HG03135 (cell line): Measurements from ENCODE around the gene CENPM.
"Not testable (repeated sequence)": the region's sequence is repeated elsewhere in the genome, so short reads cannot be mapped to it uniquely, and the experiment has no call there.

ENCODE experiments used
- ATAC-seq: cut with Tn5 transposase; IDR thresholded peaks from one replicate; pipeline ENCODE4 v1.9.1; 2021; ENCODE audit warnings: mild to moderate bottlenecking, moderate library complexity; ENCODE audit not compliant: unreplicated experiment

CENPM gene

DNA sequence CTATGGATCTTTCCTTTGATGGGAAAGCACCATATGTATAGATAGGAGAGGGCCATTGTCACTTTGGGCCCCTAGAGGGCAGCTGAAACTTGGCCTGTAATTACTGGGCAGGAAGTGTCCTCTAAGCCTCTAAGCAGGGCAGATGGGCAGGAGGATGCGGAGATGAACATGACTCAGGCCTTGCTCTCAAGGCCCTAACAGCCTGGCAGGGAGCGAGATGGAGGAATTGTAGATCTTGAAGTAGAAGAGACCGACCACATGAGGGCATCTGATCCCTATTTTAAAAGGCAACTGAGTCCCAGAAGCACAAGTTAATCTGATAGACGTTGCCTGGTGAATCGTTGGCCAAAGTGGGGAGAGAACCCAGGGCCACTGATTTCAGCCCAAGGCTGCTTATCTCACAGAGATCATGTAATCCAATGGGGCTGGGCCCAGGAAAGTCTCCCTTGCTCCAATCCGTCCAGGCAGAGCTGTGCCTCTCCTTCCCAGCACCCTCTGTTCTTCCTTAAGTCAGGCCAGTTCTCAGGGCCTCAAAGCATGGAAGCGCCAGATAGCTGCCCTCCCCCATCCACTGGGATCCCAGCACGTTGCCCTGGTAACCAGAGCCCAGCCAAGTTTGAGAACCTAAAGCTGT, 19.8 kb upstream of the CENPM start:
- no peak for ATAC-seq

- no peak for ATAC-seq
Observed at GRCh38 chr22:41966225-41966606, 19.3 kb upstream of the CENPM start.

DNA sequence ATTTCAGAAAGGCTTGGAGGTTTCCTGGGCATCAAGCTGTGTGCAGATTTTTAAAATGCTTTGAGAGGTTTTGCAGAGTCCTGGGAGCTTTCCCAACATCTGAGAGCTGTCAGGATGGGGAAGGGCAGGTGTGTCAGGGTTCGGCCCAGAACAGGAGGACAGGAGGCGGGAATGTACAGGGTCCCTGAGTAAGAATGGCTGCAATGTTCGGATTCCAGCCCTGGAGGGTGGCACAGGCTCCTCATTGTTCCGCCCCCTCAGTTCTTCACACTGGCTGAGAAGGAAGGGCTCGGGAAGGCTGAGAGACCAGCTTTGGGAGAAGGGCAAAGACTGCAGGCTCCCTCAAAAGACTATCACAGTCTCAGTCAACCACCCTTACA, 17.1 kb upstream of the CENPM start:
- ATAC-seq, result no peak

DNA sequence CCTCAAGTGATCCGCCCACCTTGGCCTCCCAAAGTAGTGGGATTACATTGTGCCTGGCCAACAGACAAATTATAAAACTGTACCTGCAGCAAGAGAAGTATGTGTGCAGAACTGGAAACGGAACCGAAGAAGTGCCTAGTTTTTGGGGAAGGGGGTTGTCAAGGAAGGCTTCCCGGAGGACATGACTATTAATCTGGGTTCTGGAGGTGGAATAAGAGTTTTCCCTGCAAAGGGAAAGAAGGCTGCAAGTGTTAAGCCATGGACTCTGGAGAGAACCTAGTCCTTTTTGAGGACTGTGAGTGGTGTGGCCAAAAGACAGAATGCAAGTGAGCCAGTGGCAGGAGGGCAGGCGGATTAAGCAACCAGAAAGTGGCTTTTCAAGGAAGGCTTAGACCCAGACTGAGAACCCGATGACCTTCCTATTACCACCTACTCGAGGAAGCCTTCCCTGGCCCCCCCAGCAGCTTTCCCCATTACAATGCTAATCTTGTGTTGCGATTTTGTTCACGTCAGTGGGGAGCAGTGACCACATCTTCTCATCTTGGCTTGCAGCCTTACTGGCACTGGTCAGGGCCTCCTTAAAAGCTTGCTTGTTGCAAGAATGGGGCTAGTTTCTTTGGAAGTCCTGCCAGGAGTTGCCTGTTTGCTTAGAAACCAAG, 16.6 kb upstream of the CENPM start:
- ATAC-seq, result no peak

- peak; percentile 38 for ATAC-seq
Observed at GRCh38 chr22:41957941-41958556, 11.1 kb upstream of the CENPM start.

DNA sequence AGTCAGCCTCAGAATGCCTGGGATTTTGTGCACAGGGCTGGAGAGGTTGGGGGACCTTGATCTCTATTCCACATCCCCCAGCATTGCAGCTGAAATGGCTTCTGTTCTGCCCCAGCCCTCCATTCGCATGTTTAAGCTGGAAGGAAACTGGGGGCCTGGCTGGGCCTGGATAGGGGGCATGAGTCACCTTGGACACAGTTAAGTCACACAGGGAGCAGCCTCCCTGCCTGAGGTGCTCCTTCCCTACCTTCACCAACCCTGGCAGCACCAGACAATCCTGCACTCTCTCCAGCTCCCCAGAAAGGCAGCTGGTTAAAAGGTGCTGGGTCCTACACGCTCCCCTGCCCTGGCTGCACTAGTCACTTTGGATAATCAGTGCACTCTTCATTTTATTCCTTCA, 5.8 kb upstream of the CENPM start:
- no peak for ATAC-seq

DNA sequence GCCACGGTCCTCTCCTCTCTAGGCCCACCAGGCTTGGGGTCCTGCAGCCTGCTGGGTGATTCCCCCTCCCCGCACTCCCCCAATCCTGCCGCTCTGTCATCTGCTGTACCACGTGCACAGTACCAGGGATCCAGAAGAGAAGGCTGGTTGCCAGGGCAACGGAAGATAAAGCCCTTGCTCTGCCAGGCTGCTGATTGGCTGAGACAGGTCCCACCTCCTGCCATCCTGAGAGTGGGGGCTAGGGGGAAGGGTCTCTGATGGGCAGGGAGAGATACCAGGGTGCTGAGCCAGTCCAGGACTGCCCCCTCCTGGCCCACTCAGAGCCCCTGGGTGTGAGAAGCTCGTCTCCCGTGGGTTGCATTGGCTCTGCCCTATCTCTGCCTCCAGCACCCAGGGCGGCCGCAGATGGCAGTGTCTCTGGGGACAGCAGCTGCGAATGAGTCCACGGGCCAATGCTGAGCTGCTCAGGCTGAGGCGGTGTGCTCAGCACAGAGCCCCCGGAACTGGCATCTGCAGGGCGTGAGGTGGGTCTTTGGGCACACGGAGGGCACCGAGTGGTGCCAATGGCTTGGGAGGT, 5.0 kb upstream of the CENPM start, which contains the start of gene SMIM45:
Gene SMIM45, plus strand, starts transcription at position 253 of the 577 bp plus-strand sequence.
- no peak for ATAC-seq

GRCh38 chr22:41949297-41949965, 2.5 kb upstream of the CENPM start:
- no peak for ATAC-seq

DNA sequence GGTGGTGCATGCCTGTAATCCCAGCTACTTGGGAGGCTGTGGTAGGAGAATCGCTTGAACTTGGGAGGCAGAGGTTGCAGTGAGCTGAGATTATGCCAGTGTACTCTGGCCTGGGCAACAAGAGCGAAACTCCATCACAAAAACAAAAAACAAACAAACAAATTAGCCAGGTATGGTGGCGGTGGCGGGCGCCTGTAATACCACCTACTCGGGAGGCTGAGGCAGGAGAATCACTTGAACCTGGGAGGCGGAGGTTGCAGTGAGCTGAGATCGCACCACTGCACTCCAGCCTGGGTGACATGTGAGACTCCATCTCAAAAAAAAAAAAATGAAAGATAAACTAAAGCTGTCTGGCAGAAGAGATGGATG, 2.0 kb upstream of the CENPM start:
- ATAC-seq, result not testable (repeated sequence)

- ATAC-seq, result no peak
Observed at GRCh38 chr22:41948142-41948541, 1.2 kb upstream of the CENPM start.

- ATAC-seq, result no peak
Observed at GRCh38 chr22:41947424-41948080, 600 bp upstream of the CENPM start.

DNA sequence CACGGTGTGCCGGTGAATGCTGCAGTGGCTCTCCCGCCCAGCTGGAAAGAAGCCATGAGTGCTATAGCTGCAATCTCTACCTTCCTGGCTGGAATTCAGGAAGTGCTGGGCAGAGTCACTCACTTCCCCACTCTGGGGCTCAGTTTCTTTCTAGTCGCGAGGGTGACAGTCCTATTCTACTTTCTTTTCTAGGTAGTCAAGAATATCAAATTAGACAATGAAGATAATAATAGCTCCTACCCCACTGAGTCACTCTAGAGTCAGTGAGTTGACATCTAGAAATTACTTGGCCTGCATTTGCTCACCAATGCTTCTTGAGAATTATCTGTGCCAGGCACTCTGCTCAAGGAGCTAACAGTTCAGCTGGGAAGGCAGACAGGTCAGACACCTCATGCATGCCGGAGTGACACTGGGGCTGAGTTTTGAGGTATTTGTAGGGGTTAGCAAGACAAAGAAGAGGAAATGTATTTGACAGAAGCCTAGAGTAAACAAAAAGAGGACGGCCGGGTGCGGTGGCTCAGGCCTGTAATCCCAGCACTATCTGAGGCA, 3.2 kb downstream of the CENPM start:
- ATAC-seq, result no peak

GRCh38 chr22:41940832-41941765, 5.9 kb downstream of the CENPM start:
- ATAC-seq, result peak; percentile 30

GRCh38 chr22:41939981-41940831, 6.7 kb downstream of the CENPM start:
- peak; percentile 53 for ATAC-seq

GRCh38 chr22:41936894-41937169, 10.1 kb downstream of the CENPM start:
- ATAC-seq, result no peak

DNA sequence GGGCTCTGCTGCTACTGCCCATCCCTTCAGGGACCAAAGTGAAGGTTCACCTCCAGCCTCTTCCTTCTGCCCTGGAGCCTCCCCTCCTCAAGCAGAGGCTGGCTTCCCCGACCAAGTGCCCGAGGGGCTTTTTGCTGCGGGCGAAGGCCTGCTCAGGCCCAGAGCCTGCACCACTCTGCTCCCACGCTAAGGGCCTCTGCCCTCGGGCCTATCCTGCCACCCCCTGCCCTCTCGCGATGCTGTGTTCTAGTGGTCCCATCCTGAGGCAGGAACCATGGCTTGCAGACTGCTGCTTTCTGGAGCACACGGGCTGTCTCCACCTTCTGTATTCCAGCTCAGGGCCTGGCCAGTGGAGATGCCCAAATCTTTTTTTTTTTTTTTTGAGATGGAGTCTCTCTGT, 11.4 kb downstream of the CENPM start:
- no peak for ATAC-seq

- no peak for ATAC-seq
Observed at GRCh38 chr22:41935015-41935351, 12.0 kb downstream of the CENPM start.

DNA sequence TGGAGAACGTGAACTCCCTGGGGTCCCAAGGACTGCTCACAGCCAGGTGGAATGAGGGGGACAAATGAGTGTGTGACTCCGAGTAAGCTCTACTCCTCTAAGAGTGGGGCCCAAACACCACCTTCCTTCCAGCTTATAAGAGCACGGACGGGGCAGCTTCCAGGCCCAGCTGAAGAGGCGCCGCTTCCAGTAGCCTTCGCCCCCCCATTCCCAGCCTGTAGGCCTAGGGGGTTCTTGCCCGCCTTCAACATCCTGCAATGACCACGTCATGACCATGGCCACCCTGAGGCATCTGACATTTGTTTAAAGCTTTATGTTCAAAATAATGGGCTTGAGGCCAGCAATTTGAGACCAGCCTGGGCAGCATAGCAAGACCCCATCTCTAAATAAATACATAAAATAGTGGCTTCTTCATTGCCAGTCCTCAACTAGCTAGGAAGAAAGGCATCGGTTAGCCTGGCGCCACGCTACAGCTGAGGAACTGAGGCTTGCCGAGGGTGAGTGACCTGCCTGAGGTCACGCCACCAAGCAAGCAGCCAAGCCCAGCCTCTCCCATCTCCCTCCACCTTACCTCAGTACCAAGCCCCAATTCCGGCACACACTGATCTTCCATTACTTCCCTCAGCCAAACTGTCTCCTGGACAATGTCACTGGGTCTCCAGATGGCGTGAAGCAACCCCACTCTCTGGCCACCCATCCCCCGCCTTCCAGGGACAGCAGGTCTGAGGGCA, 12.5 kb downstream of the CENPM start:
- no peak for ATAC-seq
